ENCODE results near the gene DNAJC25.

DNA sequence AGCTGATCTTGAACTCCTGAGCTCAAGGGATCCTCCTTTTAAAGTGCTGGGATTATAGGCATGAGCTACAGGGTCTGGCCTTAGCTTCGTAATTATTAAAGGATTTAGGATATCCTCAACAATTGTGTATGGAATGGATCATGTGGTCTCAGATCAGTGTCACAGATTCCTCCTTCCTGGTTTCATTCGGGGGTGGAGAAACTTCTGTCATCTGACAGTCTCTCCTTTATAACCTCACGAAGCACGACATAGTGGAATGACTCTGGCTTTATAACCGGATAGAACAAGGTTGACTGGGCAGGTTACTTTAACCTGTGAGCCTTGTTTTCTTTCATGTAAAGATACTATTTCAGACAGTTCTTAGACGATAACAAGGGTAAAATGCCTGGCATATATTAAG is 25.9 kb downstream of the DNAJC25 start:
- TF ChIP-seq GATA3 (IDR thresholded peaks at IDR 0.05; ENCODE audit: low read depth, low read length): no peak
- no peak for TF ChIP-seq GATA2 (IDR thresholded peaks at IDR 0.05; ENCODE audit: low read depth, low read length)

All from SH-SY5Y (cell line).